ENCODE data around the gene ACACB.
A peak's percentile ranks its signal among the peaks of the same experiment; 100 is the strongest.

Gene ACACB

GRCh38 chr12:109110988-109111495, 5.3 kb upstream of the ACACB start:
- DNase-seq, result peak; percentile 33

- no peak for DNase-seq
Observed at GRCh38 chr12:109112720-109113465, 3.5 kb upstream of the ACACB start.

GRCh38 chr12:109113661-109114321, 2.6 kb upstream of the ACACB start:
- DNase-seq, result no peak

- no peak for DNase-seq
Observed at GRCh38 chr12:109114644-109115043, 1.7 kb upstream of the ACACB start.

GRCh38 chr12:109115404-109115757, 1.0 kb upstream of the ACACB start:
- no peak for DNase-seq

GRCh38 chr12:109116611-109116949, 193 bp downstream of the ACACB start:
- DNase-seq, result no peak

GRCh38 chr12:109120095-109120494, 3.7 kb downstream of the ACACB start:
- no peak for DNase-seq

GRCh38 chr12:109120557-109120956, 4.2 kb downstream of the ACACB start:
- DNase-seq, result no peak

- no peak for DNase-seq
Observed at GRCh38 chr12:109121346-109121880, 5.0 kb downstream of the ACACB start.

- no peak for DNase-seq
Observed at GRCh38 chr12:109124878-109125648, 8.7 kb downstream of the ACACB start.

- DNase-seq, result no peak
Observed at GRCh38 chr12:109125791-109126190, 9.4 kb downstream of the ACACB start.

- DNase-seq, result no peak
Observed at GRCh38 chr12:109126784-109127183, 10.4 kb downstream of the ACACB start.

- no peak for DNase-seq
Observed at GRCh38 chr12:109127533-109128242, 11.3 kb downstream of the ACACB start.

GRCh38 chr12:109130297-109131153, 14.1 kb downstream of the ACACB start:
- no peak for DNase-seq

GRCh38 chr12:109131154-109132050, 15.0 kb downstream of the ACACB start:
- DNase-seq, result no peak

- DNase-seq, result no peak
Observed at GRCh38 chr12:109134186-109134917, 18.0 kb downstream of the ACACB start.

- no peak for DNase-seq
Observed at GRCh38 chr12:109137055-109137454, 20.7 kb downstream of the ACACB start.

- DNase-seq, result no peak
Observed at GRCh38 chr12:109139360-109139759, 23.0 kb downstream of the ACACB start.

GRCh38 chr12:109139791-109140190, 23.4 kb downstream of the ACACB start:
- DNase-seq, result no peak

GRCh38 chr12:109140560-109140959, 24.2 kb downstream of the ACACB start:
- no peak for DNase-seq

Measured in central memory CD4-positive, alpha-beta T cell (primary cell).